Stimulated activated naive CD8-positive, alpha-beta T cell treated with anti-CD3 and anti-CD28 coated beads, Interleukin-15, Interleukin-2, amounts not matched to agents 100 U/mL and 50 U/mL, for 24 hours (primary cell): ENCODE data around the gene ALDH7A1.
A peak's percentile ranks its signal among the peaks of the same experiment; 100 is the strongest.
"Not testable (repeated sequence)": the region's sequence is repeated elsewhere in the genome, so short reads cannot be mapped to it uniquely, and the experiment has no call there.

Source experiments
- ATAC-seq: fragments of 150-1000 bp; cut with Tn5 transposase; one replicate; pipeline ENCODE4 v1.10.0; 2021
- DNase-seq: peaks from one replicate; pipeline ENCODE4 v3.0.0; 2021

Gene ALDH7A1

DNA sequence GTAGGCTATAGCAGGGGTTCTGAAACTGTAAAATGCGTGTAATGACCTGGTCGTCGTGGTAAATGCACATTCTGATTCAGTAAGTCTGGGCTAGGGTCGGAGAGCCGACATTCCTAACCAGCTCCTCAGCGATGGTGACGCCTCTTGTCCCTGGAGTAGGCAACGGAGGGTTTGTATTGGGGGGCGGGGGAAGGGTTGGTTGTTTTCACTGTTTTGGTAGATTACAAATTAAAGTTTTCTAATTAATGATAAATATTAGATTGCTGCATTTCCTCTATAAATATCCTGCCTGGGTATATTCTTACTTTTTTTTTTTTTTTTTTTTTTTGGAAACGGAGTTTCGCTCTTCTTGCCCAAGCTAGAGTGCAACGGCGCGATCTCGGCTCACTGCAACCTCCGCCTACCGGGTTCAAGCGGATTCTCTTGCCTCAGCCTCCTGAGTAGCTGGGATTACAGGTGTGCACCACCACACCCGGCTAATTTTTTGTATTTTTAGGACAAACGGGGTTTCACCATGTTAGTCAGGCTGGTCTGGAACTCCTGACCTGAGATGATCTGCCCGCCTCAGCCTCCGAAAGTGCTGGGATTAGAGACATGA, 566 bp upstream of the ALDH7A1 start:
- DNase-seq (no peak), ATAC-seq (peak; percentile 6)

DNA sequence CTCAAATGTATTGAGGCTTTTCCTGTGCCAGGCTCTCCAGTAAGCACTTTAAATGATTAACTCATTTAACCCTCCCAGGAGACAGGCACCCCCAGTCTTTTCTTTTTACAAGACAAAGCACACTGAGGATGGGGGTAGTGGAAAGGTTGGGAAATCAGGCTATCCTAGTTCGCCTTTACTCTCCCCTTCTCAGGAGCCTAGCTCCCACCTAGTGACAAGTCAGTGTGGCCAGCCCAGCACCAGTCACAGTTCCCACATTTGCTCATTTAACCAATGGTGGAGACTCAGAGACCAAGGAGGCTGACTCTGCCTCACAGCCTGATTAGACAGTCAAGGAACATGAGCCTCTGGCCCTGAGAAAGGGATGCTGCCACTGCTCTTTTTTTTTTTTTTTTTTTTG, 3.5 kb downstream of the ALDH7A1 start:
- ATAC-seq (no peak), DNase-seq (no peak)

DNA sequence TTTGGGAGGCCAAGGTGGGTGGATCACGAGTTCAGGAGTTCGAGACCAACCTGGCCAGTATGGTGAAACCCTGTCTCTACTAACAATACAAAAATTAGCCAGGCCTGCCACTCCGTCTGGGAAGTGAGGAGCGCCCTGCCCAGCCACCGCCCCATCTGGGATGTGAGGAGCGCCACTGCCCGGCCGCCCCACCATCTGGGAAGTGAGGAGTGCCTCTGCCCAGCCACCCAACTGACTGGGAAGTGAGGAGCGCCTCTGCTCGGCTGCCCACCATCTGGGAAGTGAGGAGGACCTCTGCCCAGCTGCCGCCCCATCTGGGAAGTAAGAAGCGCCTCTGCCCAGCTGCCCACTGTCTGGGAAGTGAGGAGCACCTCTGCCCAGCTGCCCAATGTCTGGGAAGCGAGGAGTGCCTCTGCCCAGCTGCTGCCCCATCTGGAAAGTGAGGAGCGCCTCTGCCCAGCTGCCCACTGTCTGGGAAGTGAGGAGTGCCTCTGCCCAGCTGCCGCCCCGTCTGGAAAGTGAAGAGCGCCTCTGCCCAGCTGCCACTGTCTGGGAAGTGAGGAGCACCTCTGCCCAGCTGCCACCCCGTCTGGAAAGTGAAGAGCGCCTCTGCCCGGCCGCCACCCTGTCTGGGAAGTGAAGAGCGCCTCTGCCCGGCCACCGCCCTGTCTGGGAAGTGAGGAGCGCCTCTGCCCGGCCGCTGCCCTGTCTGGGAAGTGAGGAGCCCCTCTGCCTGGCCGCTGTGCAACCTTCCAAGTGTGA, 5.3 kb downstream of the ALDH7A1 start:
- DNase-seq (no peak), ATAC-seq (no peak)

DNA sequence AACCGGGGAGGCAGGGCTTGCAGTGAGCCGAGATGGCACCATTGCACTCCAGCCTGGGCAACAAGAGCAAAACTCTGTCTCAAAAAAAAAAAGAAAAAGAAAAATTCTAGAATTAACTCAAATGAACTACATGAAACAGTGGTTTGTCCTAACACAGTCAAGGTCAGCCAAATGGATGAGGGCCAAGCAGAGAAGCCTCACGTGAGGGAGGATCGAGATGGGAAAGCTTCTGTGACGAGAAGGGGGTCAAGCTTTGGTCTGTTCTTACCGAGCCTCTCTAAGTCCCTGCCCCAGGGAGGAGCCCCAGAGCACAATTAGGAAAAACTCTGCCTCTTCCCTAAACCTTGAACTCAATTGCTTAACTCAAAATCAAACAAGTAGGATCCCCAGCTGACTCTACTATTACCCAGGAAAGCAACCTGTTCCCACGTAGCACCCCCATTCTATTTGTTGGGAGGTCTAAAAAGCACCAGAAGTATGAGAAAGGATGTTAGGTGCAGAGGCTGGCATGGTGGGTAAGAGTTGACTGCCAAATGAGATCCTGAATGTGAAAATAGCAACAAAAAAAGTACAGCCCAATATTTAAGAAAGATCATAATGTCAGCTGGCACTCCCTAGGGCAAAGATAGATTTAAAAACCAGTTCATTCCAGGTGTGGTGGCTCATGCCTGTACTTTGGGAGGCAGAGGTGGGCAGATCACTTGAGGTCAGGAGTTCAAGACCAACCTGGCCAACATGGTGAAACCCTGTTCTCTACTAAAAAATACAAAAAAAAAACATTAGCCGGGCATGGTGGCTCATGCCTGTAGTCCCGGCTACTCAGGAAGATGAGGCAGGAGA, 7.2 kb downstream of the ALDH7A1 start:
- DNase-seq (no peak), ATAC-seq (no peak)

DNA sequence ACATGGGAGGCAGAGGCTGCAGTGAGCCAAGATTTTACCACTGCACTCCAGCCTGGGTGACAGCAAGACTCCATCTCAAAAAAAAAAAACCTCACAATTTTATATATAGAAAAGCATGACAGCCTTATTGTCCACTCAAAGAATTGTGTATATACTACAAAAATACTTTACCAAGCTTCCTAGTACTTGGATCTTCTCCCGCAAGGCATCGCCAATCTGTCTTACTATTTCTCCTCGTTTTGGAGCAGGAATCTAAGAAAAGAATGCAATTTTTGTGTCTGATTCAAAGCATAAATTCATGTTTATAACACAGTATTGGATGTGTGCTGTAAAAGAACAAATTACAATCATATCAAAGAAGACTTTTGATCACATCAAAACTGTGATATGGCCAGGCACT, 11.3 kb downstream of the ALDH7A1 start:
- no peak for DNase-seq
- ATAC-seq, result no peak

DNA sequence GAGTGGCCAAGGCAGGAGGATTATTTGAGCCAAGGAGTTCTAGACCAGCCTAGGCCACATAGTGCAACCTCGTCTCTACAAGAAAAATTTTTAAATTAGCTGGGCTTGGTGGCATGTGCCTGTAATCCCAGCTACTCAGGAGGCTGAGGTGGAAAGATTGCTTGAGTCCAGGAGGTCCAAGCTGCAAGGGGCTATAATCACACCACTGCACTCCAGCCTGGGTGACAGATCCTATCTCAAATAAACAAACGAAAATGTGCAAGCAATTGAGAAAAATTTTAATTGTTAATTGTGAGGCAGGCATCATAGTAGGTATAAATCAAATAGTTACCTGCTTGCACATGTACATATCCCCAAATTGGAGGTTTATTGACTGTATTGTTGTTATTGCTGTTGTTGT, 15.3 kb downstream of the ALDH7A1 start:
- DNase-seq (no peak), ATAC-seq (no peak)

DNA sequence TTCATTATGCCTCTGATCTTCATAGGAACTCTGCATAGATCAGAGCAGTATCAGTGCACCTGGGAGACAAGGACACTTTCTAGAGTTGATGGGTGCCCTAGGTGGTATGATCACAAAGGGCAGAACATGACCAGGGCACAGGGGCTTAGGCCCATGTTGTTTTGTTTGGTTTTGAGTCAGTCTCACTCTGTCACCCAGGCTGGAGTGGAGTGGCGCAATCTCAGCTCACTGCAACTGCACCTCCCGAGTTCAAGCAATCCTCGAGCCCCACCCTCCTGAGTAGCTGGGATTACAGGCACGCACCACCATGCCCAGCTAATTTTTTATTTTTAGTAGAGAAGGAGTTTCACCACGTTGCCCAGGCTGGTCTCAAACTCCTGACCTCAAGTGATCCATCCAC, 17.6 kb downstream of the ALDH7A1 start:
- no peak for ATAC-seq
- no peak for DNase-seq

DNA sequence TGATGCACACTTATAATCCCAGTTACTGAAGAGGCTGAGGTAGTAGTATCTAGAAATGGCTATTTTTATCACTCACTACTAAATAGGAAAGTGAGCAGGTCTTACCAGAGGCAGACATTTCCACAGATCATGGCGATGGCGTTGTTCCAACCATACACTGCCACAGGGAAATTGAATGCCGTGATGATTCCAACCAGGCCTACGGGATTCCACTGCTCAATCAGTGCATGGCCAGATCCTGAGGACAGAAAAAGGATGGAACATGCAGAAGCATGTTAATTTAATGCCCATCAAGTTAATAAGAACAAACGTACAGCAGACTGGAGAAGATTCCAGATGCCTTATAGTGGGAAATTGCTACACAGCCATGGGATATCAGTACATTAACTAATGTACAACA, 18.0 kb downstream of the ALDH7A1 start:
- ATAC-seq, result no peak

DNA sequence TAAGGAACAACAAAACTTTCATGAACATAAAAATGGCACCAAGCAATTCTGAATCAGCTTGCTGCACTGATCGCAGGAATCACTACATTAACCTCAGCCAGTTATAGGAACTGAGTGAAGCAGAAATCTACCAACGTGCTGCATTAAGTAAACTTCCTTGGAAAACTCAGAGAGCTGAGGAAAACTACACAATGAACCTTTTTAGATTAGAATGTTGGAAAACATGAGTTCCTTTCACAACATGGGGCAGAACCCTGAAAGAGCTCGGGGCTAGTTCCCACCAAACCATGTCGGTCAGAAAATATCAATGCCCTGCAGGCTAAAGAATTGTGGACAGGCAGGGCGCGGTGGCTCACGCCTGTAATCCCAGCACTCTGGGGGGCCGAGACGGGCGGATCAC, 19.4 kb downstream of the ALDH7A1 start:
- ATAC-seq (no peak), DNase-seq (no peak)

More for the DNA sequence above, 18.0 kb downstream of the ALDH7A1 start:
- DNase-seq, result no peak

DNA sequence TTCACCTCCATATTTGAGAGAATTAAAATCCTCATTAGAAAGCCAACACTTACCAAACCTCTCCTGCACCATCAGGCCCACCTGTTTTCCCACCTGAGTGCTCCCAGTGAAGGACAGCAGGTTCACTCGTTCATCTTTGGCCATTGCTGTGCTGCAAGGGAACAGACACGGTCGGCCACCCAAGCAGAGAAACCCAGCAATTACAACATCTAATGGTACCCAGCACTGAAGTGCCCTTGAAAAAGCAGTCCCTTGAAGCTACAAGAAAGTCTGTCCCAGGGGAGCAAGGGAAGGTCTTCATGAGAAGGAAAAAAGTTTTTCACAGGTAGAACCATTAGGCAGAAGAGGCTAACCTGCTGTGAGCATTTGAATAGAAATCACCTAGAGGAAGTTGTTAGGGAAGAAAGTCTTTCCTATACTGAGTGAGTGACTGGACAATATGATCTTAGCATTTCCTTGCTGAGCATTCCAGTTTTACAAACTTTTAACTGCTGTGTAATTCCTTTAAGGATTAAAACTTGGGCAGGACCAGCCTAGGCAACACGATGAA, 26.7 kb downstream of the ALDH7A1 start:
- ATAC-seq (no peak), DNase-seq (no peak)

DNA sequence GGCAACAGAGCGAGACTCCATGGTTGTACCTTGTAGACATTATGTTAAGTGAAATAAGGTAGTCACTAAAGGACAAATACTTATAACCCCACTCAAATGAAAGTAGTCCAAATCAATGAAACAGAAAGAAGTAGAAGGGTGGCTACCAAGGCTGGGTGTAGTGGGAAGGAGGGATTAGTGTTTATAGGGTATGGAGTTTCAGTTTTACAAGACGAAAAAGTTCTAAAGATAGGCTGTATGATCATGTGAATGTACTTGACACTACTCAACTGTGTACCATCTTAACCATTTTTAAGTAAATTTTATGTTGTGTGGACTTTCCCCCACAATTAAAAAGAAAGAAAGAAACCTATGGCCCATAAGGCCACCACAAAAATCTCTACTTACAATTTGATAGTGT, 32.2 kb downstream of the ALDH7A1 start:
- DNase-seq (no peak), ATAC-seq (peak; percentile 19)

DNA sequence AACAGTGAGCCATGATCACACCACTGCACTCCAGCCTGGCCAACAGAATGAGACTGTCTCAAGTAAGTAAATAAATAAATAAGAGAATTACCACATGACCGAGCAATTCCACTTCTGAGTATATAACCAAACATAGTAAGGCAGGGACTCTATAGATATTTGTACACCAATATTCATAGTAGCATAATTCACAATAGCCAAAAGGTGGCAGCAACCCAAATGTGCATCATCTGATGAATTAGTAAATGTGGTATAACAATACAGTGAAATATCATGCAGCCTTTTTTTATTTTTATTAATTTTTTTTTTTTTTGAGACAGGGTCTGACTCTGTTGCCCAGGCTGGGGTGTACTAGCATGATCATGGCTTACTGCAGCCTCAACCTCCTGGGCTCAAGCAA, 33.1 kb downstream of the ALDH7A1 start:
- DNase-seq (no peak), ATAC-seq (no peak)

DNA sequence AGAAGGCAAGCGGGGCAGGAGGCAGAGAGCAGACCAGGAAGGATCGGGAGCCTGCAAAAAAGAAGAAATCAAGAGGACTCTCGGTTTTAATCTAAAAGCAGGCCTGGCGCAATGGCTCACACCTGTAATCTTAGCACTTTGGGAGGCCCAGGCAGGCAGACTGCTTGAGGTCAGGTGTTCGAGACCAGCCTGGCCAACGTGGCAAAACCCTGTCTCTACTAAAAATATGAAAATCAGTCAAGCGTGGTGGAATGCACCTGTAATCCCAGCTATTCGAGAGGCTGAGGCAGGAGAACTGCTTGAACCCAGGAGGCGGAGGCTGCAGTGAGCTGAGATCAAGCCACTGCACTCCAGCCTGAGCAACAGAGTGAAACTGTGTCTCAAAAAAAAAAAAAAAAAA, 39.9 kb downstream of the ALDH7A1 start:
- ATAC-seq, result not testable (repeated sequence)

DNA sequence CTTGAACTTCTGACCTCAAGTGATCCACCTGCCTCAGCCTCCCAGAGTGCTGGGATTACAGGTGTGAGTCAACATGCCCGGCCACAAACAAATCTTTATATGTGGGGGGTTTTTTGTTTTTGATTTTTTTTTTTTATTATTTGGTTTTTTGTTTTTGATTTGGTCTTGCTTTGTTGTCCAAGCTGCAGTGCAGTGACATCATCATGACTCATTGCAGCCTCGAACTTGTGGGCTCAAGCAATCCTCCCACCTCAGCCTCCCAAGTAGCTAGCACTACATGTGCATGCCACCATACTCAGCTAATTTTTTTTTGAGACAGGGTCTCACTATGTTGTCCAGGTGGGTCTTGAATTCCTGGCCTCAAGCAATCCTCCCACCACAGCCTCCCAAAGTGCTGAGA, 42.4 kb downstream of the ALDH7A1 start:
- no peak for ATAC-seq
- DNase-seq, result no peak

More for the DNA sequence above, 39.9 kb downstream of the ALDH7A1 start:
- not testable (repeated sequence) for DNase-seq

DNA sequence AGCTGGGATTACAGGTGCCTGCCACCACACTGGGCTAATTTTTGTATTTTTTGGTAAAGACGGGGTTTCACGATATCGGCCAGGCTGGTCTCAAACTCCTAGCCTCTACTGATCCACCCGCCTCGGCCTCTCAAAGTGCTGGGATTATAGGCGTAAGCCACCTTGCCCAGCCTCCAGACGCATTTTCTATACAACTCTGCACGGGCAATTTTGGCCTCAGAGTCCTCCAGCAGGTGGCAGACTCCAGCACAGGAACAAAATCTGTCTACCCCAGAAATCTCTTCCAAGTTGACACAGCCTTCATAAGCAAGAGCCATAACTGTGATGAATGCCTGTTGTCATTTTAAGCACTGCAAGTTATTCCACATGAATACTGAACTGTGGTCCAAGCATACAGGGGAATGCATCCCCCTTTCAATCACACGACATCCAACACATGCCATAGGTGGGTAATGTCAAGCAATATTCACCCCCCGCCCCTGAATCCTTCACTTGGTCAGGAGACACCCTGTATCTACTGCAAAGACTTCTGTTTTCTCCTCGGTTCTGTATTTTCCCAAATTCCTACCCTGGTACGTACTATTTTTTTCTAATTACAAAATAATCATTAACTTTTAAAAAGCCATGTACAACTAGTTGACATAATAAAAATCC, 50.8 kb downstream of the ALDH7A1 start:
- DNase-seq (peak; percentile 31), ATAC-seq (no peak)

DNA sequence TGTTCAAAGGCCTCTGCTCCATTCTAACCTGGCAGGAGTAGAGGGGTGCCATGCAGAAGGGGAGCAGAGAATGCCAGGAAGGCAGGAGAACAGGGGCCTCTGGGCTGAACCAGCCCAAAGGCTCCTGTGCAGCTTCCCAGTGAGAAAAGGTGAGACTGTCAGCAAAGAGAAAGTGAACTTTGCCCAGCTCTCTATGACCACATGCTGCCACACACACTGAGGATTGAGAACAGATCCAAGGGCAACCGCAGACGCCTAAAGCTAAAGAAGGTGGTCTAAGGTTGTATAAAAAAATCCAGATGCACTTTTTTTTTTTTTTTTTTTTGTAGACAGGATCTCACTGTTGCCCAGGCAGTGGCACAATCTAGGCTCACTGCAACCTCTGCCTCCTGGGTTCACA, 51.4 kb downstream of the ALDH7A1 start:
- ATAC-seq (no peak), DNase-seq (no peak)

DNA sequence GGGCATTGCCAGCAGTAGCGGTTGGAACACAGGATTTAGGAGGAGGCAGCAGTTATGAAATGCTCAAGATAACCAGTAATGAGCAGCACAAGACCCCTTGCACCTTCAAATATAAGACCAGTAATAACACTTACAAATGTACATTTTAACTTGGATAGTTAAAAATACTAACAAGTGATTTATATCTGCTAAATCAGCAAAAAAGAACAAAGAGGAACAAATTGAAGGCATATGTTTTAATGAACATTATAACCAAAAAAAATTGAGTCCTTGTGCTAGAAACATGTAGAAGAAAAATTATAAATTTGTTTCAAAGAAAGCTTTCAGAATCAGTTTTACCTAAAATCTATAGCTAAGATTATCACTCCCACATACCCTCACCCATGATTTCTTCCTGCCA, 52.0 kb downstream of the ALDH7A1 start:
- DNase-seq (no peak), ATAC-seq (no peak)

DNA sequence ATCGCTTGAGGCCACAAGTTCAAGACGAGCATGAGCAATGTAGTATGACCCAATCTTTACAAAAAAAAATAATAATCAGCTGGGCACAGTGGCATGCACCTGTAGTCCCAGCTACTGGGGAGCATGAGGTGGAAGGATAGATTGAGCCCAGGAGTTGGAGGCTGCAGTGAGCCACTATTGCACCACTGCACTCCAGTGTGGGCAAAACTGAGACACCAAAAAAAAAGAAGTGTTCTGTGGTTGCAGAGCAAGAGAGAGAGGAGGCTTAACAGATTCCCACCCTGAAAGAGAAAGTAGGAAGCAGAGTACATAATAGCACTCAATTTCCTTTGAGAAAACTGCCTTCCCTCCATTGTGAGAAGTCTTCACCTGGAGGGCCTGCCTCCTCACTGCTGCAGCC, 52.6 kb downstream of the ALDH7A1 start:
- ATAC-seq (no peak), DNase-seq (no peak)

DNA sequence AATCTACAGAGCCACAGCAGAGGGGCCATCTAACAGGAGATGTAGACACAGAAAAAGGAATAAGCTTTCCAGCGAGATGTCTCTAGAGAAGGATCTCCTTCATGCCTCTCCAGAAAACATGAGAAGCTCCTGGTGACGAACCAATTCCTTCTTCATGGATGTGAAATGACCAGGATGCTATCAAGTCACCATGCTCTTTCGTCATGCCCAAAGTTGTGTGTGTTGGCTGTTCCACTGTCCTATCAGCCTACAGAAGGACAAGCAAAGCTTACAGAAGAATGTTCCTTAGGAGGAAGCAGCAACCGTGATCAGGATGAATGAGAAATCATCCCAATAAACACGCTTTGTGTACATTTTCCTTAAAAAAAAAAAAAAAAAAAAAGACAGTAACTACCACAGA, 54.4 kb downstream of the ALDH7A1 start:
- DNase-seq, result no peak
- no peak for ATAC-seq

DNA sequence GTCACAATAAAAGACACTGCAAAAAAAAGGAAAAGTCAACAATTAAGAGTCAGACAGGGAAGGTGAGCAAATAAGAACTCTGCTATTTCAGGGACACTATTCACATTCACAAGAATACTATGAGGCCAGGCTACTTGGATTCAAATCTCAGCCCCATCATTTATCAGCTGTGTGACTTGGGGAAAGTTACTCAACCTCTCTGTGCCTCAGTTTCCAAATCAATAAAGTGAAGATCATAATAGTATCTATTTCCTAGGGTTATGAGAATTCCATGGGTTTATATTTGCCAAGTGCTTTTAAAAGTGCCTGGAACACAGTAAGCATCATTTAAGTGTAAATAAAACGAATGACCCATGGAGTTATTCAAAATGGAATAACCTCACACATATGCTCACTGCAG, 56.4 kb downstream of the ALDH7A1 start:
- ATAC-seq (no peak), DNase-seq (no peak)

DNA sequence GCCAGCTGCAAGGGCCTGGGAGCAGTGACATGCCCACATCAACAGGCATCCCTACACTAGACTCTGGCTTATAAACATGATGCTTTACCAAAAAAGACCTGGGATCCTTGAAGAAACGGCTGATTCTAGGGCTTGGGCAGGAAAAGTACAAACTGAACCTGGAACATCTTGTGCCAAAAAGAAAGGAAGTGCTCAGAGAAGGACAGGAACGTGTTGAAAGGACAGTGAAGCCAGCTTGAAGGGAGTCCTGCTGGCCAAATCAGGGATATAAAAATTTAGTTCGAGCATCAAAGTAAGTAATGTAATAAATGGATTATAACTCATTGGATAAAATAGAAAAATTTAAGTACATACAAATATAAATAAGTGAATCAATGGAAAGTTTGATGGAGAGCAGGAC, 58.1 kb downstream of the ALDH7A1 start:
- DNase-seq, result no peak
- ATAC-seq, result no peak

DNA sequence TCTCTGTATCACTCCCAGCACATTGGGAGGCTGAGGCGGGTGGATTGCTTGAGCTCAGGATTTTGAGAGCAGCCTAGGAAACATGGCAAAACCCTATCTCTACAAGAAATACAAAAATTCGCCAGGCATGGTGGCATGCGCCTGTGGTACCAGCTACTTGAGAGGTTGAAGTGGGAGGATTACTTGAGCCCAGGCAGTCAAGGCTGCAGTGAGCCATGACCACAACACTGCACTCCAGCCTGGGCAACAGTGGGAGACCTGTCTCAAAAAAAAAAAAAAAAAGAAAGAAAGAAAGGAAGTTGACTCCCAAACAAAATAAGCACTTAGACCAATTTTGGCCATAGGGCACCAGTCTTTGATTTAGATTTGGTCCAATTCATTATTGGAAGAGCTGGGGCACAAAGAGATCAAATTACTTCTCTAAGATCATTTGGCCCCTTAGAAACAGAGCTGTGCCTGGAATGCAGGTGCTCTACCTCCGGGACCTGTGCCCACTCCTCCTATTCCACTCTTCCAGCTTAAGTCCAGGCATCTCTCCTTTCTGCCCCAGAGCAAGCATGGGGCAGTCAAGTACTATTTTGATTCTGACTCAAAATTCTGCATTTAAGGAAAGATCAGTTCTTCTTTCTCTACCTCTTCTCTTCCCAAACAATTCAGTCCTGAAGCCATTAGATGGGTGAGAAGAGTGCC, 59.0 kb downstream of the ALDH7A1 start:
- no peak for DNase-seq
- no peak for ATAC-seq
